ENCODE data around the gene FREM1. TPM values are rescaled to one million over a fixed set of nuclear protein-coding genes. Genes with fewer than 3 reads are reported as not detected.

Gene FREM1
- total and polyA plus RNA-seq, 2 of the 4 experiments (the other 2 are of a cell fraction): under 0.01 TPM; not detected in 1

- no peak overlapping the region for H3K4me2 ChIP-seq (ENCODE audit: low read depth, low read length)
- H3K4ac ChIP-seq (ENCODE audit: low read depth, low read length): no peak overlapping the region
- no peaks in the 10 kb centered on the region; the same call in 1 of the 2 replicates for H3K27me3 ChIP-seq (ENCODE audit: control insufficient read depth, insufficient read depth, low read length)
- H3K4me3 ChIP-seq (ENCODE audit: insufficient read depth, low read depth, low read length): no peak overlapping the region
- no peaks in the 10 kb centered on the region for H4K20me1 ChIP-seq (ENCODE audit: insufficient read depth, low read length)
- no peak overlapping the region for H3K9ac ChIP-seq (ENCODE audit: low read depth, low read length)
- POLR2A ChIA-PET (ENCODE audit: unreplicated experiment): no interaction called here
- no peak overlapping the region for H4K5ac ChIP-seq (ENCODE audit: low read depth, low read length)
- H2AK5ac ChIP-seq (ENCODE audit: low read depth, low read length): no peak overlapping the region
- H2AK9ac ChIP-seq (replicated peaks; ENCODE audit: low read depth, low read length, poor library complexity): no peak overlapping the region
- CTCF ChIA-PET: no interaction called here
- no peak overlapping the region for H3K14ac ChIP-seq (replicated peaks; ENCODE audit: low read depth, low read length)
- no peak overlapping the region for H4K91ac ChIP-seq (ENCODE audit: insufficient read depth, low read depth, low read length)
- dilution Hi-C loops (cut with HindIII; ENCODE audit: low sequenced_read_pairs, unreplicated experiment) (no loop called here), in situ Hi-C loops (cut with MboI; ENCODE audit: low sequenced_read_pairs) (loop anchor here (25.0 kb wide), 1 partner anchor 290 kb away; no protein-coding TSS in a partner anchor), intact Hi-C loops (cut with micrococcal nuclease) (loop anchor here (1.0 to 10.0 kb wide), 2 partner anchors 288 to 1092 kb away; no protein-coding TSS in a partner anchor)
- peak; percentile 63; the same call in 1 of the 2 replicates for ATAC-seq (ENCODE audit: low read depth)
- no peaks in the 10 kb centered on the region for H3K36me3 ChIP-seq (ENCODE audit: control insufficient read depth, insufficient read depth, low read length)
- H3K56ac ChIP-seq (ENCODE audit: extremely low read depth, insufficient read depth, low read length): no peak overlapping the region
- no peak overlapping the region for H3K18ac ChIP-seq (ENCODE audit: low read depth, low read length)
- no peak overlapping the region for H2BK15ac ChIP-seq (ENCODE audit: low read depth, low read length)
- H2AFZ ChIP-seq (replicated peaks; ENCODE audit: low read length, poor library complexity): no peak overlapping the region
- no peak overlapping the region for H2BK20ac ChIP-seq (ENCODE audit: low read depth, low read length)
- H2BK120ac ChIP-seq (ENCODE audit: low read depth, low read length): no peak overlapping the region
- H3K4me1 ChIP-seq (ENCODE audit: control insufficient read depth, insufficient read depth, low read length): no peaks in the 10 kb centered on the region
- H3K23ac ChIP-seq (ENCODE audit: low read depth, low read length): no peak overlapping the region
- DNase-seq: peak; percentile 17
- TF ChIP-seq RAD21 (IDR thresholded peaks at IDR 0.05; ENCODE audit: low read length): peak; percentile 11; the same call in 1 of the 2 replicates
- no peak for TF ChIP-seq FOS (IDR thresholded peaks at IDR 0.05; ENCODE audit: low read depth, low read length)
- TF ChIP-seq USF2 (IDR thresholded peaks at IDR 0.05; ENCODE audit: low read depth, low read length): no peak
- no peak for TF ChIP-seq MAFK (IDR thresholded peaks at IDR 0.05; ENCODE audit: low read depth, low read length)
- no peak for TF ChIP-seq RFX5 (IDR thresholded peaks at IDR 0.05; ENCODE audit: low read depth, low read length)
- TF ChIP-seq NFE2L2 (IDR thresholded peaks at IDR 0.05; ENCODE audit: low read depth, low read length): no peak
- no peak for TF ChIP-seq RCOR1 (IDR thresholded peaks at IDR 0.05; ENCODE audit: insufficient replicate concordance, low read length)
- no peak for TF ChIP-seq BHLHE40 (IDR thresholded peaks at IDR 0.05; ENCODE audit: low read depth, low read length)
- TF ChIP-seq MXI1 (IDR thresholded peaks at IDR 0.05; ENCODE audit: borderline replicate concordance, low read depth, low read length): no peak
- TF ChIP-seq CHD1 (IDR thresholded peaks at IDR 0.05; ENCODE audit: low read depth, low read length): no peak
- no peak for TF ChIP-seq MAZ (IDR thresholded peaks at IDR 0.05; ENCODE audit: borderline replicate concordance, low read depth, low read length)
- no peak for TF ChIP-seq ELK1 (IDR thresholded peaks at IDR 0.05; ENCODE audit: borderline replicate concordance, low read depth, low read length)
- no peak for TF ChIP-seq CEBPB (IDR thresholded peaks at IDR 0.05; ENCODE audit: low read depth, low read length)
- no peak for TF ChIP-seq POLR2A (IDR thresholded peaks at IDR 0.05; ENCODE audit: low read depth, low read length)
- TF ChIP-seq SMC3 (IDR thresholded peaks at IDR 0.05; ENCODE audit: low read depth, low read length): 0 out of 2 replicates have a peak, but pooled peaks have one; percentile 21
- TF ChIP-seq CTCF (conservative IDR thresholded peaks at IDR 0.05; ENCODE audit: low read depth, low read length): peak; percentile 46
- no peaks in the 10 kb centered on the region for H3K9me3 ChIP-seq (ENCODE audit: control insufficient read depth, insufficient read depth, low read length)
- no peaks in the 10 kb centered on the region for H3K79me1 ChIP-seq (ENCODE audit: low read depth in 1 of 2, low read length in 2 of 2)
- H4K8ac ChIP-seq (ENCODE audit: low read depth in 2 of 2, low read length in 2 of 2): no peak overlapping the region
- BruUV-seq (replicated peaks): no TSS peak
- no peaks in the 10 kb centered on the region for H3K9me1 ChIP-seq (ENCODE audit: insufficient read depth, low read length)
- H3K27ac ChIP-seq (ENCODE audit: insufficient read depth, low read length): no peak overlapping the region
- no CpG with 5 or more reads among the region's 3 CpGs for WGBS, 2 experiments (ENCODE audit: extremely low coverage in 2 of 2, insufficient read length in 1 of 2)
- no peak overlapping the region for H2BK5ac ChIP-seq (ENCODE audit: low read depth, low read length, poor library complexity, severe bottlenecking)
Measured at GRCh38 chr9:14846871-14847311, 63.3 kb downstream of the FREM1 start.

All from IMR-90 (cell line).